ENCODE results near the gene CYP2A7.
"Not testable (repeated sequence)": the region's sequence is repeated elsewhere in the genome, so short reads cannot be mapped to it uniquely, and the experiment has no call there.

GRCh38 chr19:40900521-40900920 lies 18.5 kb upstream of the CYP2A7 start:
- not testable (repeated sequence) for TF ChIP-seq RARB (CRISPR knock-in tag; IDR thresholded peaks at IDR 0.05); ZFP30 (CRISPR knock-in tag; IDR thresholded peaks at IDR 0.05); GLIS3 (CRISPR knock-in tag; IDR thresholded peaks at IDR 0.05); PATZ1 (CRISPR knock-in tag; IDR thresholded peaks at IDR 0.05; ENCODE audit: borderline replicate concordance); OSR1 (CRISPR knock-in tag; IDR thresholded peaks at IDR 0.05); CSDC2 (CRISPR knock-in tag; IDR thresholded peaks at IDR 0.05); CSRNP3 (CRISPR knock-in tag; IDR thresholded peaks at IDR 0.05); CREB5 (CRISPR knock-in tag; IDR thresholded peaks at IDR 0.05; ENCODE audit: low read depth); ARNTL (CRISPR knock-in tag; IDR thresholded peaks at IDR 0.05; ENCODE audit: borderline replicate concordance, low read depth); ISL1 (CRISPR knock-in tag; IDR thresholded peaks at IDR 0.05); ZNF8 (CRISPR knock-in tag; IDR thresholded peaks at IDR 0.05); SNAI2 (CRISPR knock-in tag; IDR thresholded peaks at IDR 0.05); ZFP3 (CRISPR knock-in tag; IDR thresholded peaks at IDR 0.05); POU6F1 (CRISPR knock-in tag; IDR thresholded peaks at IDR 0.05; ENCODE audit: borderline replicate concordance, low read depth)

Data from SK-N-SH treated with all-trans-retinoic acid at 6 μM for 48 hours (cell line).